GM21619 (cell line): ENCODE results near the gene PRM1.

Experiments
- ATAC-seq: cut with Tn5 transposase; IDR thresholded peaks from one replicate; pipeline ENCODE4 v1.9.1; 2021; ENCODE audit not compliant: unreplicated experiment

The PRM1 gene

DNA sequence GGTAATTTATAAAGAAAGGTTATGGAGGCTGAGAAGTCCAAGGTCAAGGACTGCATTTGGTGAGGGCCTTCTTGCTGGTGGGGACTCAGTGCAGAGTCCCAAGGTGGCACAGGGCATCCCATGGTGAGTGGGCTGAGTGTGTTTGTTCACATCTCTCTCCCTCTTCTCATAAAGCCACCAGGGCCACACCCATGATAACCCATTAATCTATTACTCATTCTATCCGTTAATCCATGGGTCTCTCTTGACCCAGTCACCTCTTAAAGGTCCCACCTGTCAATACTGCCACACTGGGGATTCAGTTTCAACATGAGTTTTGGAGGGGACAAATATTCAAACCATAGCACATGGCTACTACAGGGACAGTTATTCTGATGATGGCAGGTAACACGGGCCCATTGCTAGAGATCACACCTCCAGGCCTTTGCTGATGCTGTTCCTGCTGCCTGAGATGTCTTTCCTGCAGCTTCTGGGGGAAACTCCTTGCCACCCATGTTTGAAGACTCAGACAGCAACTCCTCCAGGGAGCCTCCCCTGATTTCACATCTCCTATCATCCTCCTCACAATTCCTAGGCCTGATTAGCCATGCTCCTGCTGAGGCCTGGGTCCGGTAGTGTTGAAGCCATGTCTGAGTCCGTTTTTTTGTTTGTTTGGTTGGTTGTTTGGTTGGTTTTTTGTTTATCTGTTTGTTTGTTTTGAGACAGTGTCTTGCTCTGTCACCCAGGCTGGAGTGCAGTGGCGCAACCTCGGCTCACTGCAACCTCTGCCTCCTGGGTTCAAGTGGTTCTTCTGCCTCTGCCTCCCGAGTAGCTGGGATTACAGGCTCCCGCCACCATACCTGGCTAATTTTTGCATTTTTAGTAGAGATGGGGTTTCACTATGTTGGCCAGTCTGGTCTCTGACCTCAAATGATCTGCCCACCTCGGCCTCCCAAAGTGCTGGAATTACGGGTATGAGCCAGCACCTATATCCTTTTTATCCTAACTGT is 41.2 kb downstream of the PRM1 start:
- ATAC-seq = no peak

DNA sequence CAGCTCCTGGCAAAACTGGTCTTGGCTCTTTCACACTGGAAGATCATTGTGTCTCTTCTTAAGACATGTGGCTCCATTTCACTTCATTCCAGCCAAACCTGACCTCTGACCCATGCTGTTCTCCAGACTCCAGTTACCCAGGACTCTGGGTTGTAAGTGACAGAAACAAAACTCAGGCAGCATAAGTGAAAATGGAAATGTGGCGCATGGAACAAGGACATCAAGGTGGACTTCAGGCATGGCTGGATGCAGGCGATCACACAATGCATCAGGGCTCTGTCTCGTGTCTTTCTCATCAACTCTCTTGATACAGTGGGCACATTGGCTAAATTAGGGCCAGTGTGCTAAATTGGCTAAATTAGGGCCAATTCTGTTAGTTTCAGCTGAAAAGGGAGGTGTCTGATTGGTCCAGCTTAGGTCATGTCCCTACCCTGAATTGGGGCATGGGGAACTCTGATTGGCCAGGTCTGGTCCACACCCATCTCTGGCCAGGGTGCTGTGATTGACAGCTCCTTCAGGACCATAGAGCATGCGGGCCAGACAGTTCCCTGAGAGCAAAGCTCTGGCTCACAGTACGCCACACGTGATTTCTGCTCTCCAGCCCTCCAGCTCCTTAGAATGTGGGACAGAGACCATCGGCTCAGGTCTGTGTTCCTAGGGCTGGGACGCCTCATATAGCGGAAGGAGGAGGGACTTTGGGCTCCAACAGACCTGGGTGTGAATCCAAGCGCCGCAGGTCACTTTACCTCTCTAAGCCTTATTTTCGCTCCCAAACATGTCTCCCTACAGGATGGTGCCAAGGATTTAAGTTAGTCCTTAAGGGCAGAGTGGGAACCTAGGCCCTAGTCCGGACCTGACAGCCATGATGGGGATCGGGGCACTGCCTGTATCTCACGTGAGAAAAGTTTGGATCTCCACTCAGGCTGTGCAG is 42.6 kb downstream of the PRM1 start:
- ATAC-seq = no peak

DNA sequence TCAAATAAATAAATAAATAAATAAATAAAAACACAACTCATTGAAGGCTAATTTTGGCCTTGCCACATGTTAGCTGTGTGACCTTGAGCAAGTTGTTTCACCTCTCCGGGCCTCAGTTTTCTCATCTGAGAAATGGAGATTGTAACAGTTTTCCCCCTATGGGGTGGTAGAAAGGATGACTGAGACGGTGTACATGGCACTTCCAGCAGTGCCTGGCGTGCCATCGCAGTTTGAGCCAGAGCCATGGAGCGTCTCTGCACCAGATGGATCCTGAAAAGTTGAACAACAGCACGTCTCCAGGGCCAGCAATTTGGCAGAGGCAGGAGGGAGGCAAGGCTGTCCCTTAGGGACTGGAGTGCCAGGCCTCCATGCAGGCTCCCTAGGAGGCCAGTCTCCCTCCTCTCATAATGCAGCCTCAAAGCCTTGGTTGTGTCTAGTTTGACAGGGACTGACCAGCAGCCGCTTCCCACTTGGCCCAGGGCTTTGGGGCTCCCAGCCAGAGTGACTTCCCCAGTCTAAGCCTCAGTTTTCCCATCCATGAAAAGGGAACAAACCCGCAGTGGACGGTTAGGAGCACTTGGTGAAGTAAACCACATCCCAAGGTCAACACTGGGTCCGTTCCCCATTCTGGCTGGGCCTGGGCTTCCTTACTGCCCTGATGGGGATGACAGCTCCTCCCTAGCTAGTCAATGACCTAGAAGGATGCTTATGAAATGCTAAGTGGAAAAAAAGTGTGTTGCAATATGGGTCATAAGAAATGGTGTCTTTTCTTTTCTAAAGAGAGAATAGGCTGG is 44.5 kb downstream of the PRM1 start:
- ATAC-seq = no peak

DNA sequence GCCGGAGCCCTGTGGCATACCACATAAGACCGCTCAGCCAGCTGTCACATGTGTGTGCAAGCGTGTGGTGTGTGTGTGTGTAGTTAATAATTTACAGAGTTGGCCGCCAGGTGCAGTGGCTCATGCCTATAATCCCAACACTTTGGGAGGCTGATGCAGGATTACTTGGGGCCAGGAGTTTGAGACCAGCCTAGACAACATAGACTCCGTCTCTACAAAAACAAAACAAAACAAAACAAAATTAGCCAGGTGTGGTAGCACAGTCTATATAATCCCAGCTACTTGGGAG is 45.5 kb downstream of the PRM1 start:
- ATAC-seq = no peak

DNA sequence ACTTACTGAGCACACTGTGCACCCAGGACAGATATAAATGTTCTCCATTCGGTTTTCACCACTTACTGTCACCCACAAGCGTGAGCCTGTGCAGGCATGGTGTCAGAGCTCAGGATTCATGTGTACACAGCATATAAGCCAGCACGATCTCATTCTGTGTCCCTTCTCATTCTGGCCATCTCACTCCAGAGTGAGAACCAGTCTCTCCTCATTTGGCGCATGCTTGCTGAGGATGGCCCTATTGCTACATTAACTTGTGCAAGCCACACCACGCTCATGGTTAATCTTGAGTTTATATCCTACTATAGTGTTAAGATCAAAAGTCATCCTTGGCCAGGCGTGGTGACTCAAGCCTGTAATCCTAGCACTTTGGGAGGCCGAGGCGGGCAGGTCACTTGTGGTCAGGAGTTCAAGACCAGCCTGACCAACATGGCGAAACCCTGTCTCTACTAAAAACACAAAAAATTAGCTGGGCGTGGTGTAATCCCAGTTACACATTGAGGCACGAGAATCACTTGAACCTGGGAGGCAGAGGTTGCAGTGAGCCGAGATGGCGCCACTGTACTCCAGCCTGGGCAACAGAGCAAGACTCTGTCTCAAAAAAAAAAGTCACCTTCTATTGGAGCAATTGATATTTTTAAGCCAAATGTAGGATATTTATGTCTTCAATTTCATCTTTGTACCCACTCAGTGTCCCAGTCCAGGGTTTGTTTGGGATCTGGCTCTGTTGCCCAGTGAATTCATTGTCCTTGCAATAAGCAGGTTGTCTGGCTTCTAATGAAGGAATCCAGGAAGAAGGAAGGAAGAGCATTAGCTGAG is 46.0 kb downstream of the PRM1 start:
- no peak for ATAC-seq

DNA sequence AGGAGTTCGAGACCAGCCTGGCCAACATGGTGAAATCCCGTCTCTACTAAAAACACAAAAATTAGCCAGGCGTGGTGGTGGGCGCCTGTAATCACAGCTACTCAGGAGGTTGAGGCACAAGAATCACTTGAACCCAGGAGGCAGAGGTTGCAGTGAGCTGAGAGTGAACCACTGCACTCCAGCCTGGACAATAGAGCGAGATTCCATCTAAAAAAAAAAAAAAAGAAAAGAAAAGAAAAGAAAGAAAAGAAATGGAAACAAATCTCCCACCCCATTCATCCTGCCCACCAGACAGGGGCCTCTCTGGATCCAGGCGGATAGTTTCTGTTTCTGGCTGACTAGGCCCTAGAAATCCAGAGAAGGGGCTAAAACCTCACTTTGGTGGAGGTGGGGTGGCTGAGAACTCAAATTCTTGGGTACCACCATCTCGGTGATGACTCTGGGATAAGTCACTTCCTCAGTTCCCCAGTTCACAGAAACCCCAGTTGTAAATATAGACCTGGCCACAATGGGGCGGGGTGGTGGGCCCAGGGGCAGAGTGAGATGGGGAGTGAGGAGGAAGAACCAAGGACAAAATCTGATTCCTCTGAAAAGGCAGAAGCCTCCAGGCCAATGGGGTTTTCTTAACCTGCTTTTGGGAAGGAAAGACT is 47.3 kb downstream of the PRM1 start:
- ATAC-seq = no peak

DNA sequence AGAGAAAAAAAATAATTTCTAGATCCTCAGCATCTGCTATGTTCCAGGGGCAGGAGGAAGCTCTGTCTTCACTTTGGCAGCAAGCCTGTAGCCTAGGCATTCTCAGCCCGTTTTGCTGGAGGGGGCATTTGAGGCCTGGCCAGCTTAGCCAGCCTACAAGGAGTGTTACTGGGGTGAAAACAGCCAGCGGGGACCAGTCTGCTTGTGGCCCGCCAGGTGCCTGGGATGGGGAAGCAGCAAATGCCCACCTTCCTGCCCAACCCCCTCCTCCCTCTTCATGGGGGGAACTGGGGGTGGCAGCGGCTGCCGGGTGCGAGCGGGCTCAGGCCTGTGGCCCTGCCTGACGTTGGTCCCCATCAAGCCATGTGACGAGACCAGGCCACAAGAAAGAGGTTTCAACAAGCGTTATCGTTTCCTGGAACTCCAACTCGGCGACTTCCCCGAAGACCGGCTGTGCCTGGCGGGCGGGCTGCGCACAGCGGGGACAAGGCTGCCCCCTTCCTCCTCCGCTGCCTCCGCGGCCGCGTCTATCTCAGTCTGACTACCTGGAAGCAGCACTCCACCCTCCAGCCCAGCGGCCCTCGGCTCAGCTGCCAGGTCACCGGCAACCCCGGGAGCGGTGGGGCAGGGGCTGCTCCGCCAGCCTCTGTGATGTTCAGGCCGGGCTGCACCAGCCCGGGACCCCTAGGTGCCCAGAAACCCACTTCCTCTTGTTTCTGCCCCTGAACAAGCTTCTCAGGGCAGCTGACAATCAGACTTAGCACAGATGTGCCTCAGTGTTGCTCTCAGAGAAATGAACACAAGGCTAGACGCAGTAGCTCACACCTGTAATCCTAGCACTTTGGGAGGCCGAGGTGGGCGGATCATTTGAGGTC is 48.0 kb downstream of the PRM1 start:
- no peak for ATAC-seq

DNA sequence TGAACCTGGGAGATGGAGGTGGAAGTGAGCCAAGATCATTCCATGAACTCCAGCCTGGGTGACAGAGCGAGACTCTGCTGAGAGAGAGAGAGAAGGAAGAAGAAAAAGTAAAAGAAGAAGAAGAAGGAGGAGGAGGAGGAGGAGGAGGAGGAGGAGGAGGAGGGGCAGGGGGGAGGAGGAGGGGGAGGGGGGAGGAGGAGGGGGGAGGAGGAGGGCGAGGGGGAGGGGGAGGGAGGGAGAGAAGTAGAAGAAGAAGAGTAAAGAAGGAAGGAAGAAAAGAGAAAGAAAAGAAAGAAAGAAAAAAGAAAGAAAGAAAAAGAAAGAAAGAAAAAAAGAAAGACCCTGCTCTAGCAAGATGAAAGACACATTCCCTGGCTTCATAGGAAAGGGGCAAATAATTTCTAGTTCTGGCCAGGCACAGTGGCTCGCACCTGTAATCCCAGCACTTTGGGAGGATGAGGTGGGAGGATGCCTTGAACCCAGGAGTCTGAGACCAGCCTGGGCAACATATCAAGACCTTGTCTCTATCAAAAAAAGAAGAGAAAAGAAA is 48.8 kb downstream of the PRM1 start:
- ATAC-seq = no peak

DNA sequence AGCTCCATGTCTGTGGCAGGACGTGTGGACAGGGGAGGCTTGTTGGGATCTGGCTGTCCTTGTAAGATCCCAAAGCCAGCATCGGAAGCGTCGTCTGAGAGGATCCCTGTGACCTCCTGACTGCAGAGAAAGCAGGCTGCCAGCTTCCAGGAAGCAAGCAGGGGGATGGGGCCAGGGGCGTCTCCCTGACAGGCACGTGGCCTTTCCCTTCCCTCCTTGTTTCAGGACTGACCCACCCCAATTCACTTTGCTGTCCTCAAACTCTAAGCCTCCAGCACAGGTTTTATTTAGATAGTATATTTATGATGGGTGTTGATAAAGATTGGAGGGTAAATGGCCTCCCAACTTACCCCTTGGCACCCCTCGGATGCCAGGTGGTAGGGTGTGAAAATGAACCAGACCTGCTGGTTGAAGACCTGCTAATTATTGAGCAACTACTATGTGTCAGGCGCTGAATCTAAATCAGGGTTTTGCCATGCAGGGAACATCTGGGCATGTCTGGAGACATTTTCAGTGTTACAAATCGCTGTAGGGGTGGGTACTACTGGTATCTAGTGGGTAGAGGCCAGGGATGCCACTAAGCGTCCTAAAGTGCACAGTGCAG is 49.7 kb downstream of the PRM1 start:
- no peak for ATAC-seq
